GM21723 (cell line): Measurements from ENCODE around the gene DPH3.

Experiments
- ATAC-seq: cut with Tn5 transposase; IDR thresholded peaks from one replicate; pipeline ENCODE4 v1.9.1; 2021; ENCODE audit warnings: mild to moderate bottlenecking, moderate library complexity; ENCODE audit not compliant: unreplicated experiment

Gene DPH3

GRCh38 chr3:16257309-16257708, 7.4 kb downstream of the DPH3 start:
- ATAC-seq: no peak

DNA sequence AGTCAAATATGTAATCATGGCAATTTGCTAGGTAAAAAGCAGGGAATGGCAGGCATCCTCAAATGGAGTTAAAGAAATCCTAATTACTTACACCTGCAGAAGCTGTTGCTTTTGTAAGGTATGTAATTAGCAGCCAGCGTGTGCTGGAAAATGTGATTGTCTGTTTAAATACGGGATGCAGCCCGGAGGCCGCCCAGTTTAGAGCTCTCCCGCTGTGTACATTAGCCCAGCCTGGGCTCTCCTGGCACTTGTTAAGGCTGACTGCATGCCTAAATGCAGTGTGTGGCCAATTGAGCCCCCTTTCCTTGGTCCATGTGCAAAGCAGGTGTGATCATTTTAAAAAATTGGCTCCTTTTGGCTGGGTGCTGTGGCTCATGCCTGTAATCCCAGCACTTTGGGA, 9.0 kb downstream of the DPH3 start:
- ATAC-seq: no peak

GRCh38 chr3:16255326-16255725, 9.4 kb downstream of the DPH3 start:
- ATAC-seq: no peak

DNA sequence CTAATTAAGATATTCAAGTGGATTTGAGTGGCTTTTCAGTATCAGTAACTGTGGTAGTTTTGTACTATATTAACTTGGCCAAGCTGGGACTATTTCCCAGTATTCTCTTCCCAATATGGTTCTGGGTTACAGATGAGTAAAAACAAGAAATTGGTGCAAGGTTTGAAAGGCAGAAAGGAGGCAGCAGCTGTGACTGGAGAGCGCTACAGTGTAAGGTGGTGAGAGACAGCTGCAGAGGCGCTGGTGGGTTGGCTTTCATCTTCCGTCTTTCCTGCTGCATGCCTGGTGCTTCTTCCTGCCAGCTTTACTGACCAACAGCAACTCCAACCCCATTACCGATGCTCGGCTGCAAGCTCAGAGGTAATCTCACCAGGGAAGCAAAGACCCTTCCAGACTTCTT, 9.8 kb downstream of the DPH3 start:
- no peak for ATAC-seq

GRCh38 chr3:16253601-16254000, 11.1 kb downstream of the DPH3 start:
- no peak for ATAC-seq

GRCh38 chr3:16252988-16253387, 11.8 kb downstream of the DPH3 start:
- ATAC-seq: no peak

GRCh38 chr3:16252243-16252978, 12.3 kb downstream of the DPH3 start:
- ATAC-seq: no peak

DNA sequence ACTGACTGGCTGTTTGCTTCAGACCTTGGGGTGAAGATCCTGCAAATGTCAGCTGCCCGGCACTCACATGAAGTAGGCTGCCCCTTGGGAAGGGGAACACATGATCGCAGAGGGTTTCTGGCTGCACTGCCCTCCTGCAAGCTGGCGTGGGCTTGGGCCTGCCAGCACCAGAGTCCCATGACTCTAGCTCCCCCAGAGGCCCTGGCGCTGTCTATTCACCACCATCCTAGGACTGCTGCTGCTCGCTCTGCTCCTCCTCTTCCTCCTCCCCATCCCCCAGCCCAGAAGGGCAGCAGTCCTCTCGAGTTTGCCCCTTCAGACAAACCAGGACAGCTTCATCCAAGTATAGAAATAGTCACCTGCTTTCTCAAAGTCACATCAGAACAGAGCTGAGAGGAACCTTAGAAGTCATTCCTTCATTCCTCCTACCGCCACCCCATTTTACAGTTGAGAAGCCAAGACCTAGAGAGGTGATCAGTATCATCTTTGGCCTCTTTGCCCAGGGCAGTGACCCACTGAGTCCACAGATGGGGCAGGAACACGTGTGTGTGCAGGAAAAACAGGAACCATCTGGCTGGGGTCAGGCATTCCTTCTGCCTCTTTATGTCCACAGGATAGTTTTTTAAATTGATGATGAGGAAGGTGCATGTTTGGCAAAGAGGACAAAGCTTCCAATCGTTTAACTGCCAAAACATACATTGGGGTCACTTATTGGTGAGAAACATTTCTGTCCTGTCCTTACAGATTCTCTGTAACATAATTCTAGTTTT, 13.2 kb downstream of the DPH3 start:
- no peak for ATAC-seq

DNA sequence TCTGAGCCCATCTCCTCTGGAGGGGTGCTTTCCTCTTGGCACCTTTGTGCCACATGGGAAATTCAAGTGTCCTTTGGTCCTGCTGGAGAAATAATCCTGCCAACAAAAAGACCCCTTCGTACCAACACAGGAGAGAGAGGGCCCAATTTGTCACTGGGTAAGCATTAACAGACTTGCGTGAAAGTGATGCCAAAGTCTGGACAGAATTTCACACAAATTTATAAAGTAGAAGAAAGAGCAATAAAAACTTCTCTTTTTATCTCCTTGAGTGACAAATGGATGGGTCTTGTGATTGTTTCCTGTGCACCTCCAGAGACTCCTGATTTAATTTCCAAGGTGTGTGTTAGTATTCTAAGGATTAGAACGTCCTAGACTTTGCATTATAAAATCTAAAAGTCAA, 14.9 kb downstream of the DPH3 start:
- no peak for ATAC-seq

GRCh38 chr3:16249336-16249735, 15.4 kb downstream of the DPH3 start:
- ATAC-seq: no peak

DNA sequence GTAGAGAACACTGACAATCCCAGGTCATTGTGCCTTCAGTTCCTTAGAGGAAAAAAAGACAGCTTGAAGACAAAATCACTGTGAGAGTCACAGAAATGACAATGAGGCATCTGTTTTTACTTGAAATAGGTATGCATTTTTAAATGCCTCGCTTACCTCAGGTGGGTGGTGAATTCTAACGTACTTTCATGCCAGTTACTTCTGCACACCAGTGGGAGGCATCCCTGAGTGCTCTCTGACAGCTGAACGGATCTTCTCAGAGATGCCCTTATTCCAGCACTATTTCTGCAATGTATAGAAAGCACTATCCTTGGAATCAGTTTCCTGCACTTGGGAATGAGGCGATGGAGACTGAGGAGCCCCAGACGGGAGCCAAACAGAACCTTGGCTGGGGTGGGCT, 16.2 kb downstream of the DPH3 start:
- ATAC-seq: no peak

GRCh38 chr3:16247282-16248061, 17.3 kb downstream of the DPH3 start:
- peak; percentile 89 for ATAC-seq

- no peak for ATAC-seq
Observed at GRCh38 chr3:16245609-16246008, 19.1 kb downstream of the DPH3 start.

GRCh38 chr3:16243706-16244490, 20.8 kb downstream of the DPH3 start:
- ATAC-seq: no peak

GRCh38 chr3:16242177-16242576, 22.6 kb downstream of the DPH3 start:
- ATAC-seq: no peak

DNA sequence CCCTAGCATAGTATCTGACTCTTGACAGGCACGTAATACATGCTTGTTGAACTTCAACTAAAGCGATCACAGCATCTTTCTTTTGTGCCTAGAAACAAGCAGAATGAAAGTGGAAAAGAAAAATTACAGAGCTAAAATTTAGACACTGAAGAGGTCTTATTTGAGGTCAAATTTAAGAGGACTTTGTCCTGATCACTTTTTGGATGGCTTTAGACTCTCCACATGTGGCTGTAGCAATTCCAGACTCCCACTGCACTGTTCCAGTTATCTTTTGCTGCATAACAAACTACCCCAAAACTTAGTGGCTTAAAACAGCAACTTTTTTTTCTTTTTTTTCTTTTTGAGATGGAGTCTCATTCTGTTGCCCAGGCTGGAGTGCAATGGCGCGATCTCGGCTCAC, 23.5 kb downstream of the DPH3 start:
- no peak for ATAC-seq

- ATAC-seq: no peak
Observed at GRCh38 chr3:16240229-16241023, 24.3 kb downstream of the DPH3 start.

DNA sequence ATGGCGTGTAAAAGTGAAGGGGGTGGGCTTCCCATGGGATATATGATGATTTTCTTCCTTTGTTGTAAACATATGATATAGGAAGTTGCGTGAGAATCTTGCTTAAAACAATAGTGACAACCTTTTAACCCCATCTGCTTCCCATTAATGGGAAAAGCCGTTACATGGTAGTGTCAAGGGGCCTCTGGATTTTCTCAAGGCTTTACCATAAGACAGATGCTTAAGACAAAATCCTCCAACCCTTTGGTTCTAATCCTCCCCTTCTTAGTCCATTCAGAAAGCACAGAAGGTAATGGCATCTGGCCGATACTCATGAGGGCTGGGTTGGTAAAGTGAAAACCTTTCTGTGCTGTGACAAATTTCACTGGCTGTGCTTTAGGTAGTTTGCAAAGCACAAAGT, 25.0 kb downstream of the DPH3 start:
- ATAC-seq: no peak

DNA sequence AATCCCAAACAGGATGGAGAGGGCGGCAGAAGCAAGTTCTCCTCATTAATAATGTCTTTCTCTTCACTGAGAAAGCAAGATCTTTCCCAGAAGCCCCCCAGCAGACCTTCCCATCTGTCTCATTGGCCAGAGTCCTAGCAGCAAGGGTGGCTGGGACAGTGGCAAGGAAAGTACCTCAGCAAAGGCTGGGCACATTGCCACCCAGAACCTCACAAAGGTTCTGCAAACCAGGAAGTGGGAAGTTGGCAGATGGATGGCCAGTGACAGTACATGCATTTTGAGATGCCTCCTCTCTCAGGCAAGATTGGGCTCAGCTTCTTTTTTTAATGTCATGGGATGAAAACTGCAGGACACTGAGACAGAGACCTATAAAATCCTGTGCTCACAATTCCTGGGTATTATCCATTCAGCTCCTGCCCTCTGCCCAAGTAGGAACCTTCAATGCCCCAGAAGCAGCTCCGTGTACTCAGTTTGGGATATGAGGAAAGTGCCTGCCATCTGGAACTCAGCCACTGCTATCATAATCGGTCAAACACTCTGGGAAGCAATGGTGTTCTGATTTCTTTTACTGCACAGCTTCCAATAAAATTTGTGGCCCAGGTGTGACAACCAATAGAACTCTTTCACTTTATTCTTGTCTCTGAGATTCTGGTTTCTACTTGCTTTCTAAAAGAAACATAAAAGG, 25.5 kb downstream of the DPH3 start:
- ATAC-seq: no peak
